Measurements from ENCODE around the gene ASTN2.

The ASTN2 gene

DNA sequence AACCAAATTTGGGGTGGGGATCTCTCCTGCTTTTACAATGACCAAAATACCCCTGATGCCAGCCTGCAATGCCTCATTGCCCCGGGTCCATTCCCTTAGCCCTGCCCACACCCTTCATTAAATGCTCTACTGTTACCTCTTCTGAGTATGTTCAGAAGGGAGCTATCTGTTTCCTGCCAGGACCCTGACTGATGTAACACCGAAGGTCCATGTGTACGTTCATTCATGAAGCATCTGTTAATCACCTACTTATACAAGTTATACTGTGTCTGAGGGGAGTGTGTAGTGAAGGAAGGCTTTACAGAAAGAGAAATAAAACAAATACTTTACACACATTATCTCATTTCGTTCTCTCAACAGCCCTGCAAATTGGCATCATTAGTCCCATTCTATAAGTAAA is 51.9 kb downstream of the ASTN2 start:
- DNase-seq: no peak

DNA sequence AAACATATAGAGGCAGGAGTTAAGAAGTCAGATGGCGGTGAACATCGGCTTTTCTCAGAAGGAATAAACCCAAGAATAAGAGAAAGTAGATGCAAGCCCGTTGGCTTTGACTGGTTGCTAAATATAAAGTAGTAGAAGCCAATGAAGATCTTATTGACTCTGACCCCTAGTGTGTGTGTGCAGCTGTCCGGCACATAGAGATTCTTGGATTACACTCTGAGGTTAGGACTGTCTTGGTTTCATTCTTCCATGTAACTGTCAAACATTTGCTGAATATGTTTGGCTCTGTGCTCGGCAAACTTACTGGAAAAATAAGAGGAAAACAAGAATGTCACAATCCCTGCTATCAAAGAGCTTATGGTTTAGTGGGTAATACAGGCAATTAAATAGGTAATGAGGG is 54.9 kb downstream of the ASTN2 start:
- DNase-seq: no peak

DNA sequence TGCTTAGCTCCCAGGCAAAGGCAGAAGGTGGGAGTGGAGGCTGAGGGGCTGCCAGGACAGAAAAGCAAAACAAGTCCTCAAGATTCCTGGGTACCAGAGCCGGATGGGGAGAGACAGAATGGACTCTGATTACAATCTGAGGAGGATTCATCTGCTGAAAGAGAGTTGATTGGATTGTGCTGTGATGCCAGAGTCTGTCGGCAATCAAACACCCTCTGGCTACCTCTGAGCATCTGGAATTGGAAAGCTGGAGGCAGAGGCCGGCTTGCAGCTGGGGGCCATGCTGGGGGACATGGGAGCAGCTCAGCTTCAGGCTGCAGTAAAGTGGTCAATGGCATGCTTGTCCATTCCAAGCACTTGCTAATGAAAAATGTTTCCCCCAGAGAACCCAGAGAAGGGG is 59.3 kb downstream of the ASTN2 start:
- no peak for DNase-seq

DNA sequence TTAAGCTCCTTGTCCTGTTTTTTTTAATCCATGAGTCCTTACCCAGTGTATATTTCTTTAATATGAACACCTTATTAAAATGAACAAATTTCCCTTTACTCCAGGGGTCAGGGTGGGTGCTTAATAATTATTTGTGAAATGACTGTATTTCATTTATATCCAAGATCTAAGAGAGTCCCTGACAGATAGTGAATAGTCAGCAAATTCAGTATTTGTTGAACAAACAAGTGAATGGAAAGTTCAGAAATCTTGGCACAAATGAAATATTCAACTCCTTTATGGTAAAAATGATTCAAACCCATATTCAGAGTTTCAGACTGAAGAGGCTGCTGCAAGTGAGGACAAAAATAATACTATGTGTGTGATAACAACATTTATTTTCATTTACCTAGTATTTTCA is 59.9 kb downstream of the ASTN2 start:
- DNase-seq: no peak

DNA sequence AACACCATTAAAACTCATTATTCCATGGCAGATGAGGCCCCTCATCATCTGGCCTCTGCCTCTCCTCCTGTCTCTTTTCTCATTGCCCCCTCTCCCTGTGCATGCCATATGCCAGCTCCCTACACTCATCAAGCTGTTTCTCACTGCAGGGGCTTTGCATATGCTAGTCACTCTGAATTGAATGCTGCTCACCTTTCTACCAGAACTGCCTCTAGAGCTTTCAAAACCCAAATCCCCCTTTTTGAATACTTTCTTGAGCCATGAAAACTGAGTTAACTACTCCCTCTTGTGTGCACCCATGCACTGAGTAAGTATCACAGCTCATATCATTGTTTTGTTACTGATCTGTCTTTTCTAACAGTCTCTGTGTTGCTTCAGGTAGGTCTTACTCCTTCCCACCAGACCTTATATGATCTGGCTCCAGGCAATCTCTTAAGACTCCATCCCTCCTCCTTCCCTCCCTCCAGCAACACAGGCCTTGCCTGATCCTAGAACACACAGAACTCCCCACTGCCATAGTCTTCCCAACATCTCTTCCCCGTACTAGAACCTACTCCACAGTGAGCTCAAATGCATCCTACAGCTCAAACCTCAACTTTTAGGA is 60.5 kb downstream of the ASTN2 start:
- DNase-seq: no peak

DNA sequence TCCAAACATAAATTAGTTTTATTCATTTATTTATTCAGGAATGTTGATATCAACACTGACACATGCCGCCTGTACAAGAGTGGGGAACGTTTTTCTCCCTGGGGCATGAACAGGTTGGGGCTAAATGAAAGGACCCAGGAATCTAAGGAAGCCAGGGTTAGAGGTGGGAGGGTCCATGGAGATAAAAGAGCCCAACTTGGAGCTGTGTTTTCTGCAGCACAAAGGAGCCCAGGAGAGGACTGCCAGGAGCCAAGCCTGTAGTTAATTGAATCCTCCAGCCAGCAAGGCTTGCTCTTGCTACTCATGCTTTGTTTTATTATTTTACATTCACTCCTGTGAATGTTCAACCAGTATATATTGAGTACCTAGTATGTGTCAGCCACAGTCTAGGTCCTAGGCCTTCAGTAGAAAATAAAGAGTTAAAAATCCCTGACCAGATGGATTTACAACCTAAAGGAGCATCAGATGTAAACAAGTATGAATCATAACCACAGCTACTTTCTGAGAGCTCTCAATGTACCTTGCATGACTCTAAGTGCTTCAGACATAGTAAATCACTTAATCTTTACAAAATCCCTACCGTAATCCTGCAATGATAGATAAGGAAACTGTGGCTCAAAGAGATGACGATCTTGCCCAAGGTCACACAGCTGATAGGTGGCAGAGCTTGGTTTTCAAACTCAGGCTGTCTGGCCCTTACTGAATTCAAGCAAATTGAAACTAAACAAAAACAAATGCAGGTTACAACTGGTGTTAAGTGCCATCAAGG is 69.8 kb downstream of the ASTN2 start:
- no peak for DNase-seq

DNA sequence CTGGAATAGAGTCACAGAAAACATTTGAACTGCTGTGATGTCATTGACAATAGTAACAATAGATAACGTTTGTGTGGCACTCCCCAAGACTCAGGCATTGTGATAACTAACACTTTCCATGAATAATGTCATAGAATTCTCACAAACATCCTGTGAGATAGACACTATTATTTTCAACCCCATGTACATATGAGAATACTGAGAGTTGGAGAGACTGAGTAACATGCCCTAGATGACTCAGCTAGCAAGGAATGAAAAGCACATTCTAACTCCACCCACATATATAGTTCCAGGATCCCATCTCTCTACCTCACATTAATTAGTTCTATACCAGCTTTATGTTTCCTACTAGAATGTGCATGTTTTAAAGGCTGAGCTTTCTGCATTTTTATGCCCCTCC is 71.4 kb downstream of the ASTN2 start:
- no peak for DNase-seq

DNA sequence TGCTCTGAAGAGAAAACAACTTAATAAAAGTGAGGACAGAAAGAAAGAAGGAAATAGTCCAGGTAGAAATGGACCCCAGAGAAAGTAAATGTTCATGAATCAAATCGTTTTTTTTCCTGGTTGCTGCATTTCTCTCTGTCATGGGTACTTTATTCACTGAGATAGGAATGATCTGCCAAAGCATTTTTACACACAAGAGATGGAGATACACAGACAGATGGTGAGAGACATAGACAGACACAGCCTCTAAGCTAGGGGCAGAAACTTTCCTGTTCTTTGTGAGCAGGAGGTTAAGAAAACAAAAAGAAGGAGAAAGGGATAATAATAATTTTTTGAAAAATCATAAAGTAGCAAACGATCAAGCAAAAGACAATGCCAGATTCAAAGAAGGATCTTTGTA is 73.7 kb downstream of the ASTN2 start:
- no peak for DNase-seq

DNA sequence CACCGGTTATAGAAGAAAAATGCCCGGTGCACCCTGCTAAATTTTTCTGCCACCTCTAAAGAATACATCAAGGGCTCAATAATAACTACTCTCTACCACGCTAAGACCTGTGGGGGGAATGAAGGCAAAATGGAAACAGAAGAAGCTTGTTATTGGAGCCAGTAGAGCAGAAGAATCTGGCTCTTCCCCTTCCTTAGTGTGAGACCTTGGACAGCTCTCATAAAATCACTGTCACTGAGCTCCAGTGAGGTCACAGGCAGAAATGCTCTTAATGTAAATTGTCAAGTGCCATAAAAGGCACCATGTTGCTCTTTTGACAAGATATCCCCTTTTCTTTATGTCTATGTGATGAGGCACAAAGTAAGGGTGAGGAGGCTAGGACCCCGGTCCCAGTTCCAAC is 74.4 kb downstream of the ASTN2 start:
- DNase-seq: no peak

DNA sequence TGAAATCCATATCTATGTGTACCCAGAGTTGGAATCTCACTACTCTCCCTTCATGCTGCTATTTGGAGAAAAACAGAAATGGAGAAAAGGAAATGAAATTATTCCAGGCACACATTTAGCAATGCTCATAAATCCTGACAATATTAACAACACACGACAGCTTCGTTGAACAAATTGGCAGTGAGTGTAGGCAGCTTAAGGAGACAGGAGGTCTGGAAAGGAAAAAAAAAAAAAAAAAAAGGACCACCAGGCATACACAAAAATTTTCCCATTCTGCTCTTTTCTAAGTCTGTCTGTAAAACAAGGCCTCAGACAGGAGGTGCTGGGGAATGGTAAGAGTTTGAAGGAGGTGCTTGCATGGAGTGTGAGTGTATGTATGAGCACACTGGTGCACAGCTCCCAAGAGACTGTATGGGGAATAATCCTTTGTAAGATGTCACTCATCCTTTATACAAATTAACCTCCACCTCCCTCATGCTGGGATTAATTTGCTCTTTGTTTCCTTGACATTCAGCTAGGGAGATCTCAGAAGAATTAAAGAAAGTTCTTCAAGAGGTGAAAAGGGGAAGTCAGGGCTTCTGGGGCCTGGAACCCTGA is 78.9 kb downstream of the ASTN2 start:
- no peak for DNase-seq

DNA sequence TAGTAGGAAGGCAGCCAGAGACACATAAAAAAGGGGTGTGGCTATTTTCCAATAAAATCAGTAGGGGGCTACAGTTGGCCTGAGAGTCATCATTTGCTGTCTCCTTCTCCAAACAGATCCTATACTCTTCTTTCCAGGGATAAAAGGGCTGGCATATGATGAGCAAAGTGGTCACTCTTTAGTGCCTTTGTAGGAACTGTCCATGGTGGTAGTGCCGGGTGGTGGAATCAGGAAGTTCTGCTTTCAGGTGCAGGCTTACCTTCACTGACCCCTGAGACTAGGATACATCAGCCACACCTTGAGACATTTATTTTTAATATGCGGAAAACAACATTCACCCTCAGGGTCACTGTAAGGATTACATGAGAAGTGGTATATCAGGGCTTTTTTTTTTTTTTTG is 80.8 kb downstream of the ASTN2 start:
- DNase-seq: no peak

DNA sequence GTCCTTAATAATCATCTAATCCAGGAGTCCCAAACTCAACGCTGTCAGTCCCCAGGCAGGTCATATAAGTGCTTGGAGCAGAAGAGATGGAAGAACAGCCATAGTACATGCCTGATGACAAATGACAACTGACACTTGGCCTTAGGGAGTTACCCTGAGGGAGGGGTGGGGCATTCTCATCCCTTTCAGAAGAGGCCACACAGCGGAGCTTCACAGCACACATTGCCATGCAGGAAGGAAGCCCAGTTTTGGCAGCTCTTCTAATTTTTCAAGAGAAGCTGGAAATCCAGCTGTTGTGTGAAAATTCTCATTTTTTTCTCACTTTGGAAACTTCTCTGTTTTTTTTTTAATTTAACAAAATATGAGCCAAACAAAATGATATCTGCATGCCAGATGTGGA is 89.0 kb downstream of the ASTN2 start:
- DNase-seq: no peak

DNA sequence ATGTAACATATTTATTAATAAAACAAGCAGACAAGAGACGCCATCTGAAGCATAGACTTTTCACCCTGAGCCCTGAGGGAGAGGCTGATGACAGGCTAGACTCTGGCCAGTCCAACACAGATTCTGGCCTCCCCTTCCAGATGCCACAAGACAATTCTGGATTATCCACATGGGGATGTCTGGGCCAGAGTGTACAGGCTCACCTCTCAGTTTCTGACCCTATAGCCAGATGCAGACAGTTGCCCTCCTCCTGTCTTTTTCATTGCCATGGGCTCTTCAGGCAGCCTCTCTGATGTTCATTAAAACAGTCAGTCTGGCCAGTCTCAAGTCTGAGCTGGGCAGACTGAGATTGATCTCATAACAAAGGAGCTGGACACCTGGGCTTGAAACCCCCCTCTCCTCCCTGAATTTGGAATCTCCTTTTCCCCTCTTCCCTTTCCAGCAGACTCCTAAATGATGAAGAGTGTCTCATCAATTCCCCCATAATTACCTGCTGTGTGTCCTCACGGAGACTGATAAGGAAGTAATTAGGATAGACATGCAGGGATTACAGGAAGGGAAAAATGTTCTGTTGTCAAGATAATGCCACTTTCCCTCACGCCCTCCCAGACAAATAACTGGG is 89.6 kb downstream of the ASTN2 start:
- DNase-seq: no peak

DNA sequence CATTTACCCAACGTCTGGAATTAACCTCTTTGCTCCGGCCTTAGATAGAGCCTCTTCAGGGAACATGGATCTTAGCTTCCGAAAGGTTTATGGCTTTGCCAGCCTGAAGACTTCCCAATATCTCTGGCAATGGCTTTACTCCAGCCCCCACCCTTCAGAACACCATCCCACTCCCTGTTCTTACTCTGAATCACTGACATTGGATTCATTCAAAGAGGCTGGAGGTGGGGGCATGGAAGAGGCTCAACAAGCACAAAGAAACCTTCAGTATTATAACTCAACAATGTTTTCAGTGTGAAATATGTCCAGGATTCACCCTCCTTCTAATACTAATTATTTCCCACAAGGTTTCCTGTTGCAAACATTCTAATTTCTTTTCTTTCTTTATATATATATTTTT is 91.5 kb downstream of the ASTN2 start:
- DNase-seq: no peak

DNA sequence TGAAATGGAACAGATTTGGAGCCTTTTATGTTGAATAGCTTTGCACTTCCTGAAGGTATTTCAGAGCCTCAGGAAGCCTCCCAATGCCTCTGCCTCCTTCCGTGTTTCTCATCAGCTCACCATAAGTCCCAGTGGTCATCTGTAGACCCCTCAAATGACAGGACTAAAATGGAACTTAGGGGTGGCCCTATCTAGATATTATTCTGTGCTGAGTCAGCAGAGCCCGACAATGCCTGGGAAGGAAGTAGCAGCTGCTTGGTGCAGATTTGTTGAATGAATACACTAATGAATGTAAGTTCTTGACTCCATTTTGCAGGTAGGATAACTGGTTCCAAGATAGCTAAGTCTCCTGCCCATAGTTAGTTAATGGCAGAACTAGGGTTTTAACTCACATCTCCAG is 97.7 kb downstream of the ASTN2 start:
- DNase-seq: no peak

DNA sequence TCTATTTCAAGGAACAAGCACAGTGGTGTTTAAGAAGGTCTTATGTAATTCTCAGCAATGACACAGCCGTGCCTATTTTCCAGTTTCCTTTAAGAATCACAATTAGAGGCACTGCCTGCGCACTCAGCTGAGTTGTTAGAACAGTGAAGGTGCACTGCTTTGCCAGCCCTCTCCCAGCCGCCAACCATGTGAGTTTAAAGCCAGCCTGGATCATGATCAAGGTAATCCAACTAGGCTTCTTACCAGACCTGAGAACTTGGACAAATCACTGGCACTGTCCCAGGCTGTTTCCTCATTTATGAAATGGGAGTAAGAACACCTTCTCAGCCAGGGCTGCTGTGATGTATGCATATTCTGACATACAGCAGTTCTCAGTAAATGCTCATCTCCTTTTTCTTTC is 99.6 kb downstream of the ASTN2 start:
- no peak for DNase-seq

DNA sequence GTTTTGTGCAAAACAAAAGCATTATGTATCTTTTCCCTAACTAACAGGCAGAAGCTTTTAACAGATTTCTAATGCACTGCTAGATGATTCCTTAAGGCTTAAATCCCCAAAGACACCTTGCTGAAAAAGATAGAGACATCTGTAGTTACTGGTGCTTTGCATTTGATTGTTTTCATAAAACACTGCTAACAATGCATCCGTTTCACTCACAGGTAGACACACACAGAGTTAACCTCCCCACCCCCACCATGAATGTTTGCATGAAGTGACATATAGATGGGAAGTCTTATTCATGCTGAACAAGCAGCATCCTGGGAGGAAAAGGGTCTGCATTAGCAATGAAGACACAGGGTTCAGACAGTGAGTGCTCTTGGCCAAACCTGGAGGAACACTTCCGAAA is 100.9 kb downstream of the ASTN2 start:
- DNase-seq: no peak

DNA sequence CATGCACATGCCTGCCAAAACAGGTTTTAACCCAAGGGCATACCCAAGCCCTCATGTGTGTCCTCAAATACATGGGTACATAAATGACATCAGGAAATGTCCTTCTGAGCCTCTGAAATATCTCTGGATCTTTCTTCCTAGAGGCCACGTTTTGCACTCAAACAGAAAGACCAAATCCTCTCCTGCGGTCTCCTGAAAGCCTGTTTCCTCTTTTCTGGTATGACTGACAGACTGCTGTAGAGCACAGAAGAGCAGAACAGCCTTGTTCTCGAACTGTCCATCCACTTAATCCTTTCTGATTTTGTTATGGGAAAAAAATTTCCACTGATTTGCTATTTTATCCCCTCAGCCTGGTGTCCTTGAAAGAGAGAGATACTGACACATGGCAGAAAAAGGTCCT is 107.2 kb downstream of the ASTN2 start:
- DNase-seq: no peak

DNA sequence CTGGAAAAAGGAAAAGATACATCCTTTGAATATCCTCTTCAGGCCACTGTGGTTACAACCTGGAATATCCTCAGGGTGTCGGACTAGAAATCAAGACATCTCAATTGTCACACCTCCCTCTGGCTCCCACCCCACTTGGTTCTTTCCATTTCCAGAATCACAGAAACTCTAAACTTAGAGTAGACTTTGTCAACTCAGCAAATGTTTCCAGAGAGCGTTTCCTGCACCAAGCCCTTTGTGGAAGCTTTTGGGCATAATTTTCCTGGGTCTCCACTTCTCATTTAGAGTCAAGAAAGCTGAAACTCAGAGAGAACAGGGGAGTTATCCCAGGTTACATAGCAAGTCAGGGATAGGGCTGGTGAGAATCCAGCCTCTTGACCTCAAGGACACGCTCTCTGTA is 108.8 kb downstream of the ASTN2 start:
- DNase-seq: no peak

DNA sequence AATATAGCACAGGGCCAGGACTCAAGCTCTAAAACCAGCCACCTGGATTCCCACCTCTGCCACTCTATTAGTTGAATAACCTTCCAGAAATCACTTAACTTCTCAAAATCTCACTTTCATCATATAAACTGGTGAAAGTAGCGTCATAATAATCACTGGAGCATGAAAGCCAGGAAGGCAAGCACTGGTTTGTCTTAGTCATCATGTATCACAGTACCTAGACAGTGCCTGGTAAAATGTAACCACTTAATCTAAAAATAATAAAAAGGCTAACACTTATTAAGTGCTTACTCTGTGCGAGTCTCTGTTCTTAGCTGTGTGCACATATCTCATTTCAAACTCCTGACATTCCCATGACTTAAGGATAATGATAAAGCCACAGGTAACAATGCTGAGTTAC is 109.4 kb downstream of the ASTN2 start:
- DNase-seq: no peak

DNA sequence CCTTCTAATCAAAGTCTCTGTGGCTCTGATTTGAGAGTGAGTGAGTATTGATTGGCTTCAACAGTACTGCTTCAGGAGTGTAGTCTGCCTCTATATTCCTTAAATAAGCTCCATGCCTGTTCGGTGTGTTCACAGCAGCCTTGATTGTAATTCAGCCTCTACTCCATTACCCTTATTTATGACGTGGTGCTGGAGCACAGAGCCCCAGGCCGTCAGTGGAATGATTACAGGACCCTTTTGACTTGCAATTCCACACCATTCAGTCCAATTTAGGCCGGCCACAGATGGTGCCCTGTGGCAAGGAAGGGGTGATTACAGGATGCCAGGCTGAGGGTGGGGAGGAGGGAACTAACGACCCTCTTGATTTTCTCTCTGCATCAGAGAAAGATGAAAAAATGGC is 110.3 kb downstream of the ASTN2 start:
- no peak for DNase-seq

DNA sequence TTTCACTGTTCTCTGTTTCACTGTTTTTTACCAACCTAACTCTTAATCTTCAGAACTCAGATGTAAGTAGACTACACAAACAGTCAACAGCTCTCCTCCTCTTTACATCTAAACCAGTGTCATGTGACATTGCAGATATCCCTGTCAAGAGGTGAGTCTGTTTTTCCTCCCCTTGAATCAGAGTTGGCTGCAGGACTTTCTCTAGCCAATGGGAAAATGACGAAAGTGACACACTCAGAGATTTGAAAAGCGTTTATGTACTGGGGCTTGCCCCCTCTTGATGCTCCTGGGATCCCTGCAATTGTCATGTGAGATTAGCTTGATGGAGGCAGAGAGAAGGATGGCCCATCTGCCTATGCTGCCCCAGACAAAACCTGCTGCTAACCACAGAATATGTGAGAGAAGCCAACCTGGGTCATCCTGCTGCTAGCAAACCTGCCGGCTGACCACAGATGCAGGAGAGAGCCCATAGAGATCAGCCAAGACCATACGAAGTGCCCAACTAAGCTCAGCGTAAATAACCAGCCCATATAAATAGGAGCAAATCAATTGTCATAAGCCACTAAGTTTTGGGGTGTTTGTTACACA is 111.1 kb downstream of the ASTN2 start:
- DNase-seq: no peak

DNA sequence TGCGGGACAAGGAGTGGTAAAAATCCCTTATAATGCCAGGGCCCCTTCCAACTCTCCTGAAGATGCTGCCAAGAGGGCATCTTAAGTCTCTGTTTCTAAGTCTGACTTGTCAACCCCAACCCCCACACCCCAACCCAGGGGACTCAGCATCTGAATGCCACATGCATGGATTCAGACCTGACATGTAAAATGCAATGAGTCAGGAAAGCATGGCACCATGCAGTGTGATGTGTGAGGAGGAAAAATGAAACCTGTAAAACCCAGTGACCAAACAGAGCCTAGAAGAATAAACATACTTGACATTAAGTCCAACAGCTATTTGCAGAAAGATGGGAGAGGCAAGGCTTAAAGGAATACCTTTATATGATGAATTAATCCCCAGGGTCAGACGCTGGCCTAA is 112.4 kb downstream of the ASTN2 start:
- no peak for DNase-seq

All from NCI-H2081 (cell line).